Measurements from ENCODE around the gene CTXND1.

CTXND1 gene

DNA sequence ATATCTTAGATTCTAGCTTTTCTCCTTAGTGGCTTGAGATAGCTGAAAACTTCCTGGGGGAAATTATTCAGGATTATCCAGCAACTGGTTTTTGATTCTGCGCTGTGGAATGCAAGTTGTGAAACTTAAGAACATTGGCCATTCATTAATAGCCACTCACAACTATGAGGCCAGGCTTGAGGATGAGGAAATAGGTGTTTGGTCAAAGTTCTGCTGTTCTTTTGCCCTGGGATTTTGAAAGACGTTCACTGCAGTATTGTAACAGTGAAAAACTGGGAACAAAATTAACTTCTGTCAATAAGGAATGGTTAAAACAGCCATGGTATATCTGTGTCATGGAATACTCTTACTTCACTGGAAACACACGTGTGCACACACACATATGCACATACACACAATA, 44.1 kb downstream of the CTXND1 start:
- DNase-seq = no peak

DNA sequence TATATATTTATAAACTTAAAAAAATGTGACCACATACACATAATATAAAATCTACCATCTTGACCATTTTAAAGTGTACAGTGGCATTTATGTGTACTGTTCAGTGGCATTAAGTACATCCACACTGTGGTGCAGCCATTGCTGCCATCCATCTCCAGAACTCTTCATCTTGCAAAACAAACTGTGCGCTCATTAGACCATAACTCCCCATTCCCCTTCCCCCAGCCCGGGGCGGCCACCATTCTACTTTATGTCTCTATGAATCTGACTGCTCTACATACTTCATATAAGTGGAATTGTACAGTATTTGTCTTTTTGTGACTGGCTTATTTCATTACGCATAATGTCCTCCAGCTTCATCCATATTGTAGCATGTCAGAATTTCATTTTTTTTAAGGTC, 47.8 kb downstream of the CTXND1 start:
- DNase-seq = no peak

DNA sequence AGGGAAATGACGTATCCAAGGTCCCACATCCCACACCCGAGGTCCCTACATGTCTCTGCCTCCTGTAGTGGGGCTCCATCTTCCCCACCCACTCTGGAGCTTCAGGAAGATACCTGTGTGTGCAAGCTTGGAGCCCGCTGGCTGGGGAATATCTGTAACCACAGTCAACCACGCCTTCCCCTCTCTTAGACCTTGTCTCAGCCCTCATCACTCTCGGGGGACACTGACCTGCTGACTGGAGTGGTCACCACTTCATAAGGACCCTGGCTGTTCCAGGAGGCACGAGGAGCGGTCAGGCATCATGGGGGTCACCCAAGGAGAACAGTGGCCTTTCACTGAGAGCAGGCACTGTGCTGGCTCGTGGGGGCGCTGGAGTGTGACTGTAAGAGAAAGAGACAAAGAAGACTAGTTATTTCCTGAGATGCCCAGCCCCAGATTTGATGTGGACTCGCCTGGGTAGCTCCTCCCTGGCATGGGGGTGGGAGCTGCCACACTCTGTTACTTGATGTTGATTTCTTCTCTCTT, 48.6 kb downstream of the CTXND1 start:
- no peak for DNase-seq

DNA sequence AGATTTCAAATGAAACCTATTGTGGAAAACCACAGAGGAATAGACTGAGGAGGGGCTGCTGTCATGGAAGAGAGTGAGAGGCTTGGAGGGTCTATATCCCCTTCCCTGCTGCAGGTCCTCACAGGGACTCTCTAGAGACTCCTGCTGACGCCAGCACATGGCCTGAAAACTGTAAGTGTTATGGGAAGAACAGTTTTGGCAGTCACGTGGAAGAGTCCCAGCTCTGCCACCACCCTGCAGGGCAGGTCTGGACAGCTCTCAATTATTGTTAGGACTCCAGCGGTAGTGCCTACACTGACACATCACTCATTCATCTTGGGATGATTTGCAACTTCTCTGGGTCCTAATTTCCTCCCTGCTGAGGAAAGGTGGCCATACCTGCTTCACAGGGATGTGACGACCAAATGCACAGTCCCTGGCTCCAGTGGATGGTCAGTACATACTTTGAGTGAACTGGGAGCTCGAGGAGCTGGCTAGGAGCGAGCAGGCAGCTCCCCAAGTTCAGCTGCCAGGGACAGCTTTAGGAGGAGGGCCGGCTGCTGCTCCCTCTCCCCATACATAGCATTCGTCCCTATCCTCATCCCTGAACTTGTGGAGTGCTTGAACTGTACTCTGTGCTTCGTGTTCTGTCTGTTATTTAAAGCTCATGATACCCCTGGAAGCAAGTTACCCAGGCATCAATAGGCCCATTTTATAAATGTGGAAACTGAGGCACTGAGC, 49.2 kb downstream of the CTXND1 start:
- no peak for DNase-seq

DNA sequence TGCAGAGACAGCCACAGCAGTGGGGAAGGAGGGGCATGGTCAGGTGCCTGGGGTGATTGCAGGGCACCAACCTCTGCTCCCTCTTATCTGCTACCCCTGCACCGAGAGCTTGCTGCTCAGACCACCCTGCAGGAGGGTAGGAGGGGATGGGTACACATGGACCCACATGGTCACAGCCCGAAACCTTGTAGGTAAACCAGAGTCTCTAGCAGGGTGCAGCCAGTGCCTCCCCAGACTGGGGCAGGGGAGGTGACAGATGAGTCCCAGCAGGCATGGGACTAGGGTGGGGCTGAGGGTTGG, 50.0 kb downstream of the CTXND1 start:
- no peak for DNase-seq

DNA sequence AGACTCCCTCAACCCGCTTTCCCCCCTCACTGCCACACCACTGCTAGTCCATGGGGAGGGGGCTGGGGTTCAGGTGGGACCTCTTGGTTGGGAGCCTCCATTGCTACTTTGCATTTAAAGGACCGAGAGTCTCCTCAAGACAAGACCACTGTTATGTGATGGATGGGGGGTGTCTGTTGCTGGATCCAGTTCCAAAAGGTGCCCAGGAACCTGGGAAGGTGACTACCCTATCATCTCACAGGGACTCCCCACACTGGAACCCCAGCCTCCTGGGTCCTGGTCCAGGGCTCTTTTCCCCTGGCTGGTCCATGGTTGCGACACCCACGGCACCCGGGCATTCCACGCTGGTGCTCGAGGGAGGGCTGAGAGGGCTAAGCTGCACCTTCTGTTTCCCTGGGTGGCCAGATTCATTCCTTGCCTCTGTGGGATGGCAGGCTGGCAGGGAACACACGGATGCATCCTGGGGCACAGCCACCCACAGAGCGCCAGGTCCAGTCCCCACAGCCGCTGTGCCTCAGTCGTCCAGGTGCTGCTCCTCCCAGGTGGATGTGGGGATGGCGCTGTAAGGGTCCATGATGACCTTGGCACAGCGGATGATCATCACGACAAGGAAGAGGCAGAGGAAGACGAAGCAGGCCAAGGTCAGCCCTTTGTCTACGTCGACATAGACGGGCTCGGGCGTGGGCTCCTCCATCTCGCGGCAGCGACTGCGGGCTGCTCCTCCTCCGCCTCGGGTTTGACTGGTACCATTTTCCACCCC, 50.6 kb downstream of the CTXND1 start:
- DNase-seq = no peak

DNA sequence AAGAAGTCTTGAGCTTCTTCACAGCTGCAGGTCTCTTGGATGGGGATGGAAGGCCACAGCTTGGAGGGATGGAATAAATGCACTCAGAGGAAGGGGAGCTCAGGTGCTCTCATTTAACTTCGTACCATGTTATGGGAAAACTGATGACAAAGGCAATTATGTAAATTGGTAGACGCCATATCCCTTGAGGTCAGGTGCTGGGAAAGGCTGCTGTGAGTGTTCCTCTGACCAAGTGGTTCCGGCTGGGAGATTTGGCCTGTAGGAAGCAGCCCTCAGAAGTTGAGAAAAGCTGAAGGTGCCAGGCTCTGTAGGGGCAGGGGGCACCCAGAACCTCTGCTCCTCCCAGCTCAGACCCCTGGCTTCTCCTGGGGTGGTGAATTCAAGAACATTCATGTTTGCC, 52.1 kb downstream of the CTXND1 start:
- no peak for DNase-seq

DNA sequence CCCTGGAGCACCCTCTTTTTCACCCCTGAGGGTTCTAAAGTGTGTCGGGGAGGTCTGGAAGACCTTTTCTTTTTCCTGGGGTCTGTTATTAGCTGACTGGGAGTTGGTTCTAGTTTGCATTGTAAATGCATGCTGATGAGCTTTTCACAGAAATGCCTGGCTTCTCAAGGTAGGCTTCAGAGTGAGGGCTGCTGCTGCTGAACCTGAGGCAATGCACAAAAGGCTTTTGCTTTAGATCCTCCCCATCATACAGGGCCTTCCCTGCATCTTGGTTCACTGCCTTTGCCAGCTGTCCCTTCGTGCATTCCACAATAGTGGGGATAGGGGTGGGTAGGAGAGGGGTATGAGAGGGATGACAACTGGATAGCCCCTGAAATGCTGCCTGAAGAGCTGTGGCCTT, 52.6 kb downstream of the CTXND1 start:
- DNase-seq = no peak

DNA sequence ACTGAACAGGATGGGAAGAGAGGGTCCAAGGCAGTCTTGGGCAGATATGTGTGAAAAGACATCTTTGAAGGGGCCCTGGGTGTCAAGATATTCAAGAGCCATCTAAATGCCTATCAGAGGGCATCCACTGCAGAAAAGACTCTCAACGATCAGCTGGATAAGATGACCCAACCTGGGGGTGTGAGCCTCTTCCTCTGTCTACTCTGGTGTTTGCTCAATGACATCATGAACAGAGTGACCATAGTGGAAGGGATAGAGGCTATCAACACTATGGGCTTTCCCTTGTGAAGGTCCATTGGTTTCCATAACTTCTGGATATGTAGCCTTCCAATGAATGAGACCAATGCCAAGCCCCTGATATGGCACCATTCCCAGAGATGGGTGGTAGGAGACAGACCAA, 57.1 kb downstream of the CTXND1 start:
- no peak for DNase-seq

DNA sequence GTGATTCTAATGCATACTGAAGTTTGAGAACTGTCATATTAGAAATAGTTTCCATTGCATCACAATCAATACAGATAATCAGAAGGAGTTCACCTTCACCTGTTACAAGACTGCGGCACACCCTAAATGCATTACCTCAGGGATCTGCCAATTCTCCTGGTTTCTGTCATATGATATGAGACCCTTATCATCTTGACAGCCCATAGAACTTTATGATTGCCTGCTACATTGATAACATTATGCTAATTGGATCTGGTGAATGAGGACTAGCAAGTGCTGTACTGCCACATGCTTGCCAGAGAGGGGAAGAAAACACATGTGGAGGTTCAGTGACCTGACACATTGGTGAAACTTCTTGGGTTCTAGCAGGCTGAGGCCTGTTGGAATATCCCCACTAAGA, 57.8 kb downstream of the CTXND1 start:
- no peak for DNase-seq

DNA sequence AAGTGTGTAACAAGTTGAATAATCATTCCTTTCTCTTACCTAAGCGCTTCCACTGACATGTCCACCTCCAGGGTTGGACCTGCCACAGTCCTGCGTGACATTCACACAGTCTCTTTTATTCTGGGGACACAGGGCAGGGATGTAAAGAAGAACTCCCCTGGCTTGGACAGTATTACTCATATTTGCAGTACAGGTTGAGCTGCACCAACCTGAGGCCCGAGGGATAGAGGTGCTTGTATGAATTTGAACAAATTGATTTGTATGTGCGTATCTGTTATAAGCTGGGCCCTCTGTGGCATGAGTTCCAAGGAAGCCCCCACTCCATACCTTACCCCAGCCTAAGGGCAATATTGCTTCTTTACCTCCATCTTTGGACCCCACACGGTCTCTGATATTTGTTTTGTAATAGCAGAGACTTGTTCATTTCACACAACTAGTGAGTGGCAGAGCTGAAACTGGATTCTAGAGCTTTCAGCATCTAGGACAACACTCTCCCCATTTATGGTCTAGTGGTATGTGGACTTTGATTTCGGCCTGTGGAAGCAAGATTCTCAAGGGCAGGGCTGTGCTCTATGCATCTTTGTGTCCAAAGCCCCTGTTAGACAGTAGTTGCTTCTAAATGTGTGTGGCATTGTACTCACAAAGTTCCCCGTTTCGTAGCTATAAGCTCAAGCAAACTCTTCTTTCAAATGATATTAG, 60.0 kb downstream of the CTXND1 start:
- DNase-seq = no peak

DNA sequence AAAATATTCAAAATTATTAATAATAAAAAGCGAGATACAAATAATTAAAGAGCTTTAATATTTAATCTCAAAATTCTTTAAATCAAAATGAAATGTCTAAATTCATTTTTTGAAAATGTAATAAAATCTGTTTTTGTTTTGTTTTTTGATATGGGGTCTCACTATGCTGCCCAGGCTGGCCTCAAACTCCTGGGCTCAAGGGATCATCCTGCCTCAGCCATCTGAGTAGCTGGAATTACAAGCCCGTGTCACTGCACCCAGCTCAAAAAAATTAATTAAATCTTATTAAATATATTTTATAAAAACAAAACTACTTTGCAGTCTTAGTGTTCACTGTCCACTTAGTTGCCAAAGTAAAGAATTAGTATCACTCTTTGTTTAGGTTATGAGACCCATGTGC, 60.8 kb downstream of the CTXND1 start:
- DNase-seq = no peak

DNA sequence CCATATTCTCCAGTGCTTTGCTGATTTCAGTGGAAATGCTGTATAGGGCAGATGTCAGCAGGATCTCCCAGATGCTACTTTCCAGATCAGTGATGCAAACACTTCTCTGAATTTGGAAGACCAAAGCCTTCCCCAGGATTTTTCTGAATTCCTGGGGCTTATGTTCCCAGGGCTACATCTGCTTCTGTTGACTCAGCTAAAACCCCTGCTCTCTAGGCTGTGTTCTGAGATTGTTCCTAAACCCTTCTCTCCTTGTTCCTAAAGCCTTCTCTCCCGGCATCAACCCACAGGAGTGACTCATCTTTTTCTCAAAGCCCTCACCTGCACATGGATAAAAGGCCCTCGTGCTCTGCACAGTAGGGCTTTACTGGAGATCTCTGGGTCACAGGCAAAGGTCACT, 63.8 kb downstream of the CTXND1 start:
- no peak for DNase-seq

DNA sequence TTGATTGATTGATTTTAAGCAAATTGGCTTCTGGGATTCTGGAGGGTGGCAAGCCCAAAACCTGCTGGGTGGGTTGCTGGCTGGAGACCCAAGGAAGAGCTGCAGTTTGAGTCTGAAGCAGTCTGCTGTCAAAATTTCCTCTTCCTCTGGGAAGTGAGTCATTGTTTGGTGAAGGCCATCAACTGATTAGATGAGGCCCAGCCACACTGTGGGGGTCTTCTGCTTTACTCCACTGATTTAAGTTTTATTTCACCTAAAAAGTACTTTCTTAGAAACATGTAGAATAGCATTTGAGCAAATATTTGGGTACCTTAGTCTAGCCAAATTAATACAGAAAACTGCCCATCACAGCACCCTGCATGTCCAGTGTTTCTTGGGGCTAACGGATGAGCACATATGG, 65.4 kb downstream of the CTXND1 start:
- no peak for DNase-seq

DNA sequence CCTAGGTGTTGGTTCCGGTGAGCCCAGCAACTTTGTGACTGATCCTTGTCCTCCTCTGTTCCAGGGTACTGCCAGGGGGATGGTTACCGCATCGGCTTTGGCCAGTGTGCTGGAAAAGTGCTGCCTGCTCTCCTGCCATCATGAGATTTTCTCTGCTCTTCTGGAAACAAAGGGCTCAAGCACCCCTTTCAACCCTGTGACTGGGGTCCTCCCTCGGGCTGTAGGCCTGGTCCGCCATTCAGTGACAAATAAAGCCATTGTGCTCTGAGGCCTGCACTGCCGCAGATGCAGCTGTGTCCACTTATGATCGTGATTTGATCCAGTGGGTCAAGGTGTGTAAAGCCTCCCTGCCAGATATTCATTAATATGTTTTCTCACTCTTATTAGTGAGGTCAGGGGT, 65.9 kb downstream of the CTXND1 start:
- no peak for DNase-seq

DNA sequence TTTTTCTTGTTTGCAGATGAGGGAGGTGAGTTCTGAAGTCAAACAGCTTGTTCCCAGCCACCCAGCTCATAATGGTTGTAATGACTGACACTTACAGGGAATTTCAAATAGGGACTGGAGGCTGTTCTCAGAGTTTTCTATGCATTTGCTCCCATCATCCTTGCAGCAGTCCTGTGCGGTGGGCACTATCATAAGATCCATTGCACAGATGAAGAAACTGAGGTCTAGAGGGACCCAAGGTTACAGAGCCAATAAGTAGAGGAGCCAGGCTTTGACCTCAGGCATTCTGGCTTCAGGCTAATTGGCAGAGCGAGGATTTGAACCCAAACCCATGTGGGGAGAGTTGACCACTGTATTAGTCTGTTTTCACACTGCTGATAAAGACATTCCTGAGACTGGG, 66.9 kb downstream of the CTXND1 start:
- DNase-seq = no peak

DNA sequence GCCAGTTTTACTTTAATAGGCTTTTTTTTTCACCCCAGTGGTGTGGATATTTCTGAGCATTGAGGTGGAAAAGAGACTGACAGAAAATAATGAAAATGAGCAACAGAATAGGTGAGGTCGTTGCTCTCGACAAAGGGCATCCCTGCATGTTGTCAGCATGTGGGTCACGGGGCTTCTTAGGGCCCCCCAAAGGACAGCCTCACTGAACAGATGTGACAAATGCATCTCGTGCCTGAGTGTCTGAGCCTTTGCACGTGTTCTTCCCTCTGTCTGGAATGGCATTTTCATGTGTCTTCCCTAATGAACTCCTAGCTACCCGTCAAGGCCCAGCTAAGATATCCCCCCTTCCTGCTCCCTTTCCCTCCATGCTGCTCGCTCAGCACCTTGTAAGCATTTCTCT, 67.5 kb downstream of the CTXND1 start:
- no peak for DNase-seq

DNA sequence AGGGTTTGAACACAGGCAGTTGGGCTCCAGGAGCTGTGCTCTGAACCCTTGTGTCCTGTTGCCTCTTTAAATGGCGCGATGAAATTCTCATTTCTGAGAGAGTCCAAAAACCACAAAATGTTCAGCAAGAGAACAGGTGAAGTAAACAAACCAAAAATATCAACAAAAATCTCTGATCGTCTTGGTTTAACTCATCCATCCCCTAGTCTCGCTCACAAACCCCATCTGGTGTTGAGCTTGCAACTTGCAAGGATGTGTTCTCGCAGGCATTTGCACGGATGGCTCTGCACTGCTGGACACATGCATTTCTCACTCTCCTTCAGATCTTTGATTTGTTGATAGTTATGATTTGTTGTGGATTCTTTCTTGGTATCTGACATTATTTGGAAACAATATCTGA, 68.1 kb downstream of the CTXND1 start:
- DNase-seq = no peak

DNA sequence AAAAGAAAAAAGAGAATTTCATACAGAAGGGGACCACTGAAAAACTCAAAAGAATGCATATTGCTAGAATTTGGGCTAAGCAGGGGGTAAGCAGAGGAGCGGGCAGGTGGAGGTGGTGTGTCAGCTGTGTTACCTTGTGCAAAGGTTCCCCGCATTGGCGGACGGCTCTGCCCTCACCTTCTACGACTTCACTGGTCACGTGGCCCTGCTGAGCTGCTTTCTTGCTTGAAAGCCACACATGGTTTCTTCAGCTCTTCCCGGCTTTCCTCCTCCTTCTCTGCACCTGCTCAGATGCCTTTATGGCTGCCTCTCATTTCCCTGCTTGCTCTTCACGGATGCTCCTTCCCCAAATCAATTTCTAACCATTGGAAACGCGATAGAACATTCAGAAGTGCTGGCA, 68.7 kb downstream of the CTXND1 start:
- DNase-seq = no peak

DNA sequence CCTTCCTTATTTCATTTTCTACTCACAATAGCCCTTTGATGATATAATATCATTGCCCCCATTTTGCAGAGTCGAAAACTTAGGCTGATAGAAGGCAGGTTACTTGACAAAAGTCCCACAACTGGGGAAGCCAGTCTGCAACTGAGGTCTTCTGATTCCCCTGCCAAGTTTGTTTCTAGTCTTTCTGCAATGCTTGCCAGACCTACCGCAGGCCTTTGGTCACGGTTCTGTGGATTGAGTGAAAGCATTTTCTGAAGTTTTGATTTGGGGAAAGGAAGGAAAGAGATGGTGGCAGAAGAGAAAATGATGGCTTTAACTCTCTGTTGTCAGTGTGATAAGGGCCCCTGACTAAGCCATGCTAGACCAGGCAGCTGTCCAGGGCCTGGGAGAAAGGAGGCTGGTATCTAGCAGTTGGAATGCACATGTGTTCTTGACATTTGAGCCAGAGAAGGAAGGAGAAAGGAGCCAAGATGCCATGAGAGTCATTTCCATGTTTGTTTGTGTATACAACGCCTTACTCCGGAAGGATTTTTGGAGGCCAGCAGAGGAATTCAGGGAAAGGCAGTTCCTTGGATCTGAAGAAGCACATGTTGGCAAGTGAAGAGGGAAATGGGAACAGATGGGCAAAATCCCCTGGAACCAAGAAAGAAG, 69.3 kb downstream of the CTXND1 start:
- no peak for DNase-seq

DNA sequence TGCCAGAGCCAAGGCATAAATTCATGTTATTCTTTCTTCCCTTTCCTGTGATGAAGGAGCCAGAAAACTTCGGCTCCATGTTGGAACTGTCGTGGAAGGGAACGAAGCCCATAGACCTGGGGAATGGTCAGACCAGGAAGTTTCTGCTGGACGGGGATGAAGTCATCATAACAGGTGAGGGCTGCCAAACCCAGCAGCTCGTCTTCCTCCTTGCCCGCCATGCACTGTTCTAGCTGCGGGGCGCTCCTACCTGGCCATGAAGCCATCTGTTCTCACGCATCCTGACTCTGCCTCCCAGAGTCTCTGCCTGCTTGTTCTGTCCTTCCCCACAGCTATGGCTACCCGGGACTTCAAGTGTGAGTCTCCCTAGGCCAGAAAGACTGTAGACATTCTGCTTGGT, 71.0 kb downstream of the CTXND1 start:
- no peak for DNase-seq

DNA sequence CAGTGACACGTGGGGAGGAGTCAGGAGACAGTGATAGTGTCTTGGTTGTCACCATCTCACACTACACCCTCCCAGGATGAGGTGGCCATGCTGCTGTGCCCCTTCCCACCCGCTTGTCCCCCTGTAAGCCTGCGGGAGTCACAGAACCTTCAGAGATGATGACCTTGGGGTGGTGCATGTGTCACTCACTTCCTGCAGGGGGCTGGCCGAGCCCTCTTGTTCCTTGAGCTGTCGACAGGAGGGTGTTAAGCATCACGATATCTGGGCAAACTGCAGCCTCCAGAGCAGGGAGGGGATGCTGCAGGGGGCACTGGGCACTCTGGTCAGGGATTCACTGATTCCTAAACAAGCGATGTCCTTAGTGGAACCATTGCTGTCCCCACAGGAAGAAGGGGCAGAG, 71.5 kb downstream of the CTXND1 start:
- DNase-seq = no peak

DNA sequence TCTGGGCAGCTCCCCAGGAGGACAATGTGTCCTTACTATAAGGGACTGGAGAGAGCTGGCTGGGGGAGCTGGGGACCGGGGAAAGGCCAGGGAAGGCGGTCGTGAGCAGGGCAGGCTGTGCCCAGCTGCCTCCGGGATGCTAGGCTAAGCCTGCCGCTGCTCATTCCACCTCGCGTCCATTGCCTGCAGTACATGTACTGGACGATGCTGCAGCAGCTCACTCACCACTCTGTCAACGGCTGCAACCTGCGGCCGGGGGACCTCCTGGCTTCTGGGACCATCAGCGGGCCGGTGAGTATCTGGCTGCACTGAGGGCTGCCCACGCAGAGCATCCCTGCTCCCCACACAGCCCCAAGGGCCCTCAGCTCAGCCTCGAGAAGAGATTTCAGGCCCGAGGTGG, 72.1 kb downstream of the CTXND1 start:
- DNase-seq = no peak

All from NCI-H1092 treated with DMSO at 0.1 percent for 48 hours (cell line).